ENCODE measurements around the gene WDR45. TPM values are rescaled to one million over a fixed set of nuclear protein-coding genes. Genes with fewer than 3 reads are reported as not detected.
"Not testable (repeated sequence)": the region's sequence is repeated elsewhere in the genome, so short reads cannot be mapped to it uniquely, and the experiment has no call there.

WDR45 gene
- polyA plus RNA-seq (ENCODE audit: insufficient read length in 3 of 3) = 10 to 100 TPM; 54.0 to 64.7 (median 57.7) TPM
- long read RNA-seq, donor 1, transcript WDR45-207 (11 exons, 1,639 nt) = major isoform, 9 of 11 reads
- long read RNA-seq, donor 1, partial matches to known transcripts = 0 of 11 reads
- long read RNA-seq, donor 1, other reads (novel, unspliced or antisense) = 0 of 11 reads
- long read RNA-seq, donor 2, transcript WDR45-207 (11 exons, 1,639 nt) = major isoform, 8 of 11 reads
- long read RNA-seq, donor 2, partial matches to known transcripts = 0 of 11 reads
- long read RNA-seq, donor 2, other reads (novel, unspliced or antisense) = 0 of 11 reads
- long read RNA-seq, donor 3, transcript WDR45-207 (11 exons, 1,639 nt) = major isoform, 17 of 23 reads
- long read RNA-seq, donor 3, partial matches to known transcripts = 0 of 23 reads
- long read RNA-seq, donor 3, other reads (novel, unspliced or antisense) = 0 of 23 reads
- long read RNA-seq, donor 4, transcript WDR45-207 (11 exons, 1,639 nt) = major isoform, 8 of 13 reads
- long read RNA-seq, donor 4, partial matches to known transcripts = 0 of 13 reads
- long read RNA-seq, donor 4, other reads (novel, unspliced or antisense) = 0 of 13 reads
- long read RNA-seq, donor 5, transcript WDR45-207 (11 exons, 1,639 nt) = major isoform, 11 of 17 reads
- long read RNA-seq, donor 5, partial matches to known transcripts = 0 of 17 reads
- long read RNA-seq, donor 5, other reads (novel, unspliced or antisense) = 0 of 17 reads
- long read RNA-seq, donor 6, transcript WDR45-207 (11 exons, 1,639 nt) = major isoform, 10 of 23 reads
- long read RNA-seq, donor 6, partial matches to known transcripts = 0 of 23 reads
- long read RNA-seq, donor 6, other reads (novel, unspliced or antisense) = 6 of 23 reads
- long read RNA-seq, donor 7, transcript WDR45-207 (11 exons, 1,639 nt) = major isoform, 5 of 6 reads
- long read RNA-seq, donor 7, partial matches to known transcripts = 0 of 6 reads
- long read RNA-seq, donor 7, other reads (novel, unspliced or antisense) = 0 of 6 reads
- long read RNA-seq, donor 8, transcript WDR45-207 (11 exons, 1,639 nt) = major isoform, 12 of 32 reads
- long read RNA-seq, donor 8, partial matches to known transcripts = 6 of 32 reads
- long read RNA-seq, donor 8, other reads (novel, unspliced or antisense) = 6 of 32 reads
- long read RNA-seq, donor 9, partial matches to known transcripts = 0 of 7 reads
- long read RNA-seq, donor 9, other reads (novel, unspliced or antisense) = 0 of 7 reads
- long read RNA-seq, donor 10, transcript WDR45-207 (11 exons, 1,639 nt) = major isoform, 5 of 10 reads
- long read RNA-seq, donor 10, partial matches to known transcripts = 0 of 10 reads
- long read RNA-seq, donor 10, other reads (novel, unspliced or antisense) = 0 of 10 reads
- long read RNA-seq, donor 11, transcript WDR45-207 (11 exons, 1,639 nt) = major isoform, 5 of 8 reads
- long read RNA-seq, donor 11, partial matches to known transcripts = 0 of 8 reads
- long read RNA-seq, donor 11, other reads (novel, unspliced or antisense) = 0 of 8 reads
- long read RNA-seq, donor 12, transcript WDR45-207 (11 exons, 1,639 nt) = major isoform, 5 of 8 reads
- long read RNA-seq, donor 12, partial matches to known transcripts = 0 of 8 reads
- long read RNA-seq, donor 12, other reads (novel, unspliced or antisense) = 0 of 8 reads
- long read RNA-seq, donor 13, transcript WDR45-206 (11 exons, 1,381 nt) = minor isoform, 6 of 24 reads
- long read RNA-seq, donor 13, transcript WDR45-207 (11 exons, 1,639 nt) = major isoform, 12 of 24 reads
- long read RNA-seq, donor 13, partial matches to known transcripts = 0 of 24 reads
- long read RNA-seq, donor 13, other reads (novel, unspliced or antisense) = 0 of 24 reads
- long read RNA-seq, donor 14, transcript WDR45-207 (11 exons, 1,639 nt) = major isoform, 14 of 18 reads
- long read RNA-seq, donor 14, partial matches to known transcripts = 0 of 18 reads
- long read RNA-seq, donor 14, other reads (novel, unspliced or antisense) = 0 of 18 reads
- long read RNA-seq, donor 15, partial matches to known transcripts = 0 of 5 reads
- long read RNA-seq, donor 15, other reads (novel, unspliced or antisense) = 0 of 5 reads
- long read RNA-seq, donor 16, transcript WDR45-207 (11 exons, 1,639 nt) = major isoform, 24 of 43 reads
- long read RNA-seq, donor 16, partial matches to known transcripts = 5 of 43 reads
- long read RNA-seq, donor 16, other reads (novel, unspliced or antisense) = 6 of 43 reads

DNA sequence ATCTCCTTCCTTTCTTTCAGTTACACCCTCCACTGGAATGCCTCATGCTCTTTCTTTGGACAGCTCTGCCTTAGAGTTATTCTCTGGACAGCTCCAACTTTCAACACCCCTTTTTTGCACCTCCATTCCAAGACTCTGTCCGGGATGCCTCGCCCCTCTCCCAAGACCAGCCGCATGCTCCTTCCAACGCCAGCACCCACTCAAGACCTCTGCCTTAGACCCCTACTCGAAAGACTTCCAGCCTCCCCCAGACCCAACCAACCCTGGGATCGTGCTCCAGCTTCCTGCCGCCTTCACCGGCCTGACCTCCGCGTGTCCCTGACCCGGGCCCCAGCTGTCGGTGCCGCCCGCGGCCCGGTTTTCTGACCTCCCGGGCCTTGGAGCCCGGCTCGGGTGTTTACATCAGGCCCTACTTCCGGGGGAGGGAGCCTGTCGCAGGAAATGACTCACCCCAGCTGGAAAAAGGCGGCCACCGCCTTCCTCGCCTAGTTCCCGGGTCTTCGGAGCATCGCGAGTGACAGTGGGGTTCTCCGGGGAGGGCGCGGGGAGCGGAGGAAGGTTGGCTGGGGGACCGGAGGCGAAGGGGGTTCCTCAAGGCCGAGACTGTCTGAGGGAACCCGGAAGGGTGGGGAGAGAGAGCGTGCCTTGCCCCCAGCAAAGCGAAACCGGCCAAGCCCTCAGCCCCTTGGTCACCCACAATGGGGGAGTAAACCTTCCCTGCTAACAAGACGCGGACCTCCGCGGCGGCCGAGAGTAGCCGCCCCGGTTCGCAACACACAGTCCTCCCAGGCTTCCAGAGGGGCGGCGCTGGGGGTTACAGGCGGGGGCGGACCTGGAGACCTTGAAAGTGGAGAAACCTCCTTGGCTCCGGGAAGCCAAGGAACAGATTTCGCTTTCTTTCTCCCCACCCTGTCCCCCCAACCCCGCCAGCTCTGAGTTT is at the start of gene WDR45:
Gene WDR45 (minus strand): TSS at position 399 of the 940 bp plus-strand sequence. CDS start 1,792 bp downstream, outside the sequence.
- peak in 5 of 11 donors; percentile 38 to 60 (median 52) for DNase-seq (ENCODE audit: extremely low read depth in 1 of 11, low read depth in 9 of 11, low spot score in 4 of 11)

- DNase-seq (ENCODE audit: extremely low read depth in 1 of 11, low read depth in 9 of 11, low spot score in 4 of 11) = no peak
These were observed 49.7 kb upstream of the WDR45 start for GRCh38 chrX:49129427-49129826.

GRCh38 chrX:49127742-49128258 is 48.1 kb upstream of the WDR45 start:
- not testable (repeated sequence) for DNase-seq (ENCODE audit: extremely low read depth in 1 of 11, low read depth in 9 of 11, low spot score in 4 of 11)

GRCh38 chrX:49122499-49122898 is 42.8 kb upstream of the WDR45 start:
- DNase-seq (ENCODE audit: extremely low read depth in 1 of 11, low read depth in 9 of 11, low spot score in 4 of 11) = no peak

DNA sequence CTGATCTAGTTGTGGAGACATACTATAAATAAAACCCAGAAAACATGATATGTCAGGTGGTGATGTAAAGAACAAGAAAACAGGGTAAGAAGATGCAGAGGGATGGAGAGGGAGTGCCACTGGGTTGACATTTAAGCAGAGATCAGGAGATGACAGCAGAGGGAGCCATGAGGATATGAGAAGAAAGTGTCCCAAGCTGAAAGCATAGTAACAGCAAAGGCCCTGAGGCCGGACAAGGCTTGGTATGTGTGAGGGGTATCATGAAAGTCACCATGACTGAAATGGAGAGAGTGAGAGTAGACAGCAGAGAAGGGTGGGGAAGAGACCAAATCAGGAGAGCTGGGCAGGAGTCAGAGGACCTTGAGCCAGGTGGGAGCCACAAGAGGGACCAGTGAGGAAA is 40.4 kb upstream of the WDR45 start:
- DNase-seq (ENCODE audit: extremely low read depth in 1 of 11, low read depth in 9 of 11, low spot score in 4 of 11) = no peak

GRCh38 chrX:49117581-49117980 is 37.9 kb upstream of the WDR45 start:
- DNase-seq (ENCODE audit: extremely low read depth in 1 of 11, low read depth in 9 of 11, low spot score in 4 of 11) = no peak

- DNase-seq (ENCODE audit: extremely low read depth in 1 of 11, low read depth in 9 of 11, low spot score in 4 of 11) = no peak
These were observed 37.0 kb upstream of the WDR45 start for GRCh38 chrX:49116716-49117115.

DNA sequence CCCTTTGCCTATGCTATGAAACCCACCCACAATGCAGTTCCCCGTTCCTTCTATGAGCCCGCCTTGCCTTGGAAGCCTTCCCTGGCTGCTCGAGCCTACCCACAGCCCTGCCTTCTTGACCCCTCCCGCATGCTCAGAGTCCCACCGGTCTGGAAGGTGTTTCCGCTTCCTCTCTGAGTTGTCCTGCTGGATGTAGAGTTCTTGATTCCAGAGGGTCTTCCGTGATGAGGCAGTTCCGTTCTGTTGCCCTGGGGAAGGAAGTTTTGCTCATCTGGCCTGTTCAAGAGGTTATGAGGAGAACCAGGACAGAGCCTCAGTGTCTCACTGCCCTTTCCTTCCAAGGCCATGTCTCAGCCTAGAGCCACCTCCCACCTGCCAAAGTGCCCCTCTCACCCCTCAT is 36.4 kb upstream of the WDR45 start:
- no peak for DNase-seq (ENCODE audit: extremely low read depth in 1 of 11, low read depth in 9 of 11, low spot score in 4 of 11)

- no peak for DNase-seq (ENCODE audit: extremely low read depth in 1 of 11, low read depth in 9 of 11, low spot score in 4 of 11)
These were observed 32.1 kb upstream of the WDR45 start for GRCh38 chrX:49111791-49112190.

GRCh38 chrX:49110417-49110816 is 30.7 kb upstream of the WDR45 start:
- no peak for DNase-seq (ENCODE audit: extremely low read depth in 1 of 11, low read depth in 9 of 11, low spot score in 4 of 11)

DNA sequence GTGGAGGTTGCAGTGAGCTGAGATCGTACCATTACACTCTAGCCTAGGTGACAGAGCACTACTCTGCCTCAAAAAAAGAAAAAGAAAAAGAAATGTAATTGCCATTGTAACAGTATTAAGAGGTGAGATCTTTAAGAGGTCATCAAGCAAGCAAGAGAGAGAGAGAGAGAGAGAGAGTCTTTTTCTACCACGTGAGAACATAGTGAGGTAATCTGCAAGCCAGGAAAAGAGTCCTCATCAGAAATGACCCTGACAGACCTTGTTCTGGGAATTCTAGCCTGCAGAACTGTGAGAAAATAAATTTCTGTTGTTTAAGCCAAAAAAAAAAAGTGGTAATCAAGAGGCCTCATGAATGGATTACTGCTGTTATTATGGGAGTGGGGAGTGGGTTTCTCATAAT is 29.0 kb upstream of the WDR45 start:
- DNase-seq (ENCODE audit: extremely low read depth in 1 of 11, low read depth in 9 of 11, low spot score in 4 of 11) = no peak

DNA sequence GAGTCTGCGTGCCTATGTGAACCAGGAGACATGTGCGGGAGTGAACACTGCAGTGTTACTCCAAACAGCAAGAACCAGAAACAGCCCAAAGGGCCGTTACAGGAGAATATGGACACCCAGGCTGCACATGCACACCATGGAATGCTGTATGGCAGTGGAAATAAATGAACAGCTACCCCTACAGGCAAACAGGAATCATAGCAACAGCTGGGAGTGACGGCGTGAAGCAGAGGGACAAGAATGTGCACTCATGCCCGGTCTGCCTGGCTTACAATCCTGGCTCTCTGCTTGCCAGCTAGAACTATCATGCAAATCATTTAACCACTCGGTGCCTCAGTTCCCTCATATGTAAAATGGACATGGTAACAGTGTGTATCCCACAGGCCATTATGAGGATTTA is 27.2 kb upstream of the WDR45 start:
- DNase-seq (ENCODE audit: extremely low read depth in 1 of 11, low read depth in 9 of 11, low spot score in 4 of 11) = no peak

- no peak for DNase-seq (ENCODE audit: extremely low read depth in 1 of 11, low read depth in 9 of 11, low spot score in 4 of 11)
These were observed 26.6 kb upstream of the WDR45 start for GRCh38 chrX:49106296-49106695.

GRCh38 chrX:49103637-49104036 is 23.9 kb upstream of the WDR45 start:
- no peak for DNase-seq (ENCODE audit: extremely low read depth in 1 of 11, low read depth in 9 of 11, low spot score in 4 of 11)

DNA sequence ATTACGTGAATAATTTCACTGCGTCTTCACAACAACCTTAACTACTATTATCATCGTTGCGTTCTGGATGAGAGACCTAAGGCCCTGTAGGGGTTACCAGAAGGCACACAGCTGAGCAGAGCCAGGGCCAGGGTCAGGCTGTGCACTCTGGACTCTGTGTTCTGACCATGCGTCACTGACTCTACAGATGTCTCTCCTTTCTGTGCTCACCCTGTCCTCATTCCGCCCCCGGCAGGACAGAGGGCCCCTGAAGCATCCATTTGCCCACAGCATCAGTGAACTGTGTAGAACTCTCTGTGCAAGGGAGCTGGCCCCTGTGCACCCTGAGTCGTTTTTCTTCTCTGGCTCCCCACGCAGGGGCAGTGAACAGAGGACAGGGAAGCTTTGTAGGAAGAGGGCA is 22.5 kb upstream of the WDR45 start:
- DNase-seq (ENCODE audit: extremely low read depth in 1 of 11, low read depth in 9 of 11, low spot score in 4 of 11) = no peak

DNA sequence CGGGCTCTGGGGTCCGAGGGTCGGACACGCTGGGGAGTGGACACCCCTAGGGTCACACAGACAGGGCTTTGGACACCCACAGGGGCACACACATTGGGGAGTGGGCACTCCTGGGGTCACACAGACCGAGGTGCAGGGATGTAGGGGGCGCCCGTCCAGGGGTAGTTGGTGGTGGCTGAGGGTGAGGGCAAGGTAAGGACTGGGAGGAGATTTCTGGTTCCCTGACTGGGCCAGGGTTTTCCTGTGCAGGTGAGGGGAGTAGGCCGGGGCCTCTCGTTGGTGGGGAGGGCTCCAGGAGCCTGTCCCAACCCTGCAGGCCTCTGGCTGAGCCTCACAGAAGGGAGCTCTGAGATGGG is 21.9 kb upstream of the WDR45 start:
- no peak for DNase-seq (ENCODE audit: extremely low read depth in 1 of 11, low read depth in 9 of 11, low spot score in 4 of 11)
